ENCODE results near the gene CD8A.

The CD8A gene

GRCh38 chr2:86808315-86809161, 17.8 kb upstream of the CD8A start:
- peak; percentile 94 for DNase-seq (ENCODE audit: low read depth)

GRCh38 chr2:86807468-86808275, 17.0 kb upstream of the CD8A start:
- DNase-seq (ENCODE audit: low read depth) = no peak

GRCh38 chr2:86807133-86807467, 16.4 kb upstream of the CD8A start:
- DNase-seq (ENCODE audit: low read depth) = no peak

GRCh38 chr2:86806059-86806857, 15.5 kb upstream of the CD8A start:
- DNase-seq (ENCODE audit: low read depth) = no peak

GRCh38 chr2:86800856-86801567, 10.3 kb upstream of the CD8A start:
- DNase-seq (ENCODE audit: low read depth) = no peak

GRCh38 chr2:86794861-86795260, 4.1 kb upstream of the CD8A start:
- no peak for DNase-seq (ENCODE audit: low read depth)

GRCh38 chr2:86793752-86794151, 3.0 kb upstream of the CD8A start:
- no peak for DNase-seq (ENCODE audit: low read depth)

GRCh38 chr2:86791573-86791972, 860 bp upstream of the CD8A start:
- no peak for DNase-seq (ENCODE audit: low read depth)

GRCh38 chr2:86790134-86790675, 508 bp downstream of the CD8A start:
- no peak for DNase-seq (ENCODE audit: low read depth)

GRCh38 chr2:86789687-86790133, 1.0 kb downstream of the CD8A start:
- DNase-seq (ENCODE audit: low read depth) = no peak

- DNase-seq (ENCODE audit: low read depth) = no peak
Observed at GRCh38 chr2:86788881-86789686, 1.6 kb downstream of the CD8A start.

GRCh38 chr2:86788165-86788564, 2.5 kb downstream of the CD8A start:
- DNase-seq (ENCODE audit: low read depth) = no peak

GRCh38 chr2:86787736-86788135, 3.0 kb downstream of the CD8A start:
- no peak for DNase-seq (ENCODE audit: low read depth)

- no peak for DNase-seq (ENCODE audit: low read depth)
Observed at GRCh38 chr2:86786001-86786536, 4.6 kb downstream of the CD8A start.

- no peak for DNase-seq (ENCODE audit: low read depth)
Observed at GRCh38 chr2:86785456-86785855, 5.3 kb downstream of the CD8A start.

- DNase-seq (ENCODE audit: low read depth) = no peak
Observed at GRCh38 chr2:86783615-86784339, 6.9 kb downstream of the CD8A start.

GRCh38 chr2:86782748-86783147, 8.0 kb downstream of the CD8A start:
- DNase-seq (ENCODE audit: low read depth) = no peak

GRCh38 chr2:86781363-86781762, 9.3 kb downstream of the CD8A start:
- DNase-seq (ENCODE audit: low read depth) = no peak

GRCh38 chr2:86779971-86780370, 10.7 kb downstream of the CD8A start:
- no peak for DNase-seq (ENCODE audit: low read depth)

- no peak for DNase-seq (ENCODE audit: low read depth)
Observed at GRCh38 chr2:86778957-86779356, 11.8 kb downstream of the CD8A start.

Data from stimulated activated CD8-positive, alpha-beta memory T cell treated with anti-CD3 and anti-CD28 coated beads, Interleukin-12 subunit alpha, Interleukin-12 subunit beta, amount 100 ng/mL, for 1 hour (primary cell).